HG03196 (cell line): ENCODE measurements around the gene HOXB8.

ENCODE experiments used
- ATAC-seq: cut with Tn5 transposase; IDR thresholded peaks from one replicate; pipeline ENCODE4 v1.9.1; 2021; ENCODE audit not compliant: unreplicated experiment

Gene HOXB8

DNA sequence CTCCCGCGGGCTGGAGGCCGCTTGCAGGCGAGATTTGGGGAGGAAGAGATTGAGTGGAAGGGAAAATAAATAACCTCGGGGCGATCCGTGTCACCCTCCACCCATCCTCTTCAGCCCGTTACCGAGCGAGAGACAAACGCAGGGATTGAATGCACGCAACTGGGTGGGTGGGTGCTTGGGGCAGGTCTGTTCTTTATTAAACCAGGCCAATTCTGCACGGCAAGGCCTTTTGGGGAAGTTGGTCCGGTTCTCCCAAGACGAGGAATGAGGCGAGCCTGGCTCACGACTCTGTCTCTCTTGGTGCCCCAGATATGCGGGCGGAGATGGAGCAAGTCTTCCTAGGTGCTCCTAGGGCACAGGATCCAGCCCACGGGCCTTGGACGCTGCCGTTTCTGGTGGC, 3.9 kb downstream of the HOXB8 start:
- ATAC-seq = no peak

DNA sequence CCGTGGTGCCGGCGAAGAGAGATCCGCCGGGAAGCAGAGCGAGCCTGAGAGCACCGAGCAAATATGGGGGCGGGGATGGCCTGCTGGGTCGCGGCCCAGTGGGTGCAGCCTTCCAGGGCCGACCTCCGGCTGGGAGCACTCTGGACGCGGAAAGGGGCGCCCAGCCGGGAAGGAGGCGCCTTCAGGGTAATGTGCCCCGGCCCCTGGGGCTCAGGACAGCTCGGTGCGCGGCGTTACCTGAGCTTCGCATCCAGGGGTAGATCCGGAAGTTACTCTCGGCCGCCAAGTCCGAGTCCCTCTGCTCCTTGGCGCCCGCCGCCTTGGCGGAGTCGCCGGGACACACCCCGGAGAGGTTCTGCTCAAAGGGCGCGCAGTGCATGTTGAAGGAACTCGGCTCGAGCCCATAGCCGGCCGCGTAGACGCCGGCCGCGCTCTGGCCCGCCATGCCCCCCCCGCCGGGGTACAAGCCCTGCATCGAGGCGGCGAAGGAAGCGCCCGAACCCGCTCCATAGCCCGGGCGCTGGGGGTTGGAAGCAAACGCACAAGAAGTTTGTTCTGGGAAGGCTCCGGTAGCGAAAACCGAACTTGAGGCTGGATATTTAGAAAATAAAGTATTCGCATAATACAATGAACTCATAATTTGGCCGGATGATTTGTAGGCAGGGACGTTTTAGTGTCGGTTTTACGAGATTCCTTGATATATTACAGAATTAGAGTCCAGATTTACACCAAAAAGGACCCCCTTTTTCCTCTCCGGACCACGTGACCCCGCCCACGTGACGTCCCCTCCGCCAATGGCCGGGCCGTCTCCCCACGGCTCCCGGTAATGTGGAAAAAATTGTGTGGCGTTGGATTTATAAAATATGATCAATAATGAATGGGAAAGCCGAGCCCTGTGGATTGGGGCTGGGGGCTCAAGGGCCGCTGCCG, 4.5 kb downstream of the HOXB8 start, which contains the start of gene HOXB7:
TSS of gene HOXB7 (minus strand) at position 736 of the 930 bp plus-strand sequence. CDS start at position 637, 99 bp downstream.
- ATAC-seq = no peak

DNA sequence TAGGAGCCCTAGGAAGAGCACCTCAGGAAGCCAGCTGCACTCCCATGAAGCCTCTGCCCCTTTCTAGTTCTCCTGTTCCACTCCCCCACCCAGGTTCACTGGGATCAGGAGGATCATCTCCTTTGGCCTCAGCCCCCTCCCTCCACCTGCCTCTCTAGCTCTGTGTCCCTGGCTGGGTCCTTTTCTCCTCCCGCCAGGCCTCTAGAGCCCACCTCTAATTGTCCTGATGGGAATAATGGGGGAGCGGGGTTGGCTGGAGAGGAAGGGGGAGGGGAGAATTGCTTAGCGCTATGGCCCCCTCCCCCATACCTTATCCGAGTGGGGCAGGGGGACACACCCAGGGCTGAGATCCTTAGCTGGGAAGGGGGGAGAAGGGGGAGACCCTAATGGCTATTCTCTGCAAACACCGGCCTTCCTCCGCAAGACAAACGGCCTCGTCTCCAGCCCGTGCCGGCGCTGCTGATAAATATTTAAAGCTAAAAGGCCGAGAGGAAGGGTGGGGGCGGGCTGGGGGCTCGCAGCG, 5.3 kb downstream of the HOXB8 start:
- no peak for ATAC-seq

DNA sequence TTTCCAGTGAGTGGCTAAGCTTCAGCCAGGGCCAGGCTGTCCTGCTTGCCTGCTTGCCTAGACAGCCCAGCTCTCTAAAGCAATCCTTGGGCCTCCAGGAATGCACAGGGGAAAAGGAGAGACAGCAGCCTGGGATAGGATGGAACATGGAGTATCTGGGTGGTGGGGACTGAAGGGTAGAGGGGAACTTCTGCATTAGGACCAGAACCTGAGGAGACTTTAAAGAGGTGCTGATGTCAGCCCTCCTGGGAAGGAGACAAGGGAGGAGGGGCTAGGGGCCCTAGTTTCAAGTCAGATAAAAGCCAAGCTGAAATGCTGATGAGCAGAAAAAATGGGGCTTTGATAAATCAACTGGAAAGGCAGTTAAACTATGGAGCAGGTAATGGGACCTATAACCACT, 6.1 kb downstream of the HOXB8 start:
- ATAC-seq = no peak

DNA sequence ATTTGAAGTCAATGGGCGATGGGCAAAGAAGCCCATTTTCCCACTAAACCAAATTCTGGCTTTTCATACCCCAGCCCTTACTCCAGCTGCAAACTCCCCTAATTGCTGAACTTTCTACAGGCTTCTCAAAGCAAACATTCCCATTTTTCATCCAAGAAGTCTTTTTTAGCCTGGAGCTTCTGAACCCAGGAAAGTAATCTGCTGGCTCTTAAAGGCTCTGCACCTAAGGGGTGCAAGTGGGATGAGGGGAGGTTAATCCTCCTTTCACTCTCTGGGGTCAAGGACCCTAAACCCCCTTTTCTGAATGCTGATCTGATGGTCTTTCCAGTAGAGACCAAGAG, 6.6 kb downstream of the HOXB8 start:
- no peak for ATAC-seq

DNA sequence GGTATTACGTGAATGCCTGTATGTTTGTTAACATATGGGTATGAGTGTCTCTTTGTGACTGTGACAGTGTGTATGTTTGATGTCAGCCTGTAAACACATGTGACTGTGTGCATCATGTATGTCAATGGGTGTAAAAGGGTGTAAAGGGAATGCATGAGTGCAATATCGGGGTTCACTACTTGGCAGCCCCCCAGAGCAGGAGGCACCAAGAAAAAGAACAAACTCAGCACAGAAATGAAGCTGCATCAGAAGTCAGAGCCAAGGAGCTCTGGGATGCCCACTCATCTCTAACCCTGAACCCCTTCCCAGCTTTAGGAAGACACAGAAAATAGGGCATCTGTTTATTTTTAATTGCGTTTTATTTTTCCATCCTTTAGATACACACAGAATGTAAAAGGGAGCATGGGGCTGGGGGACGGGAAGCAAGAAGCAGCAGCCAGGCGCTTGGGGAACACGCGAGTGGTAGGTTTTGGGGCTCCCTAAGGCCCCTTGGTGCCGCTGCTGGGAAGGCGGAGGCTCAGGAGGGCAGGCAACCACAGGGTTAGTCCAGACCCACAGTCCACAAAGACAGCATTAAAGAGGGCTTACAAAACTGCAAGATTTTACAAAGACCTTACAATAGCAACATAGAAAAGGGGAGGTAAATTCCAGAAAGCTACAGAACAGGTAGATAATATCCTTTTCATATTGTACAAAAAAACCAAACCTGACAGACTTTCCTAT, 8.0 kb downstream of the HOXB8 start:
- no peak for ATAC-seq

DNA sequence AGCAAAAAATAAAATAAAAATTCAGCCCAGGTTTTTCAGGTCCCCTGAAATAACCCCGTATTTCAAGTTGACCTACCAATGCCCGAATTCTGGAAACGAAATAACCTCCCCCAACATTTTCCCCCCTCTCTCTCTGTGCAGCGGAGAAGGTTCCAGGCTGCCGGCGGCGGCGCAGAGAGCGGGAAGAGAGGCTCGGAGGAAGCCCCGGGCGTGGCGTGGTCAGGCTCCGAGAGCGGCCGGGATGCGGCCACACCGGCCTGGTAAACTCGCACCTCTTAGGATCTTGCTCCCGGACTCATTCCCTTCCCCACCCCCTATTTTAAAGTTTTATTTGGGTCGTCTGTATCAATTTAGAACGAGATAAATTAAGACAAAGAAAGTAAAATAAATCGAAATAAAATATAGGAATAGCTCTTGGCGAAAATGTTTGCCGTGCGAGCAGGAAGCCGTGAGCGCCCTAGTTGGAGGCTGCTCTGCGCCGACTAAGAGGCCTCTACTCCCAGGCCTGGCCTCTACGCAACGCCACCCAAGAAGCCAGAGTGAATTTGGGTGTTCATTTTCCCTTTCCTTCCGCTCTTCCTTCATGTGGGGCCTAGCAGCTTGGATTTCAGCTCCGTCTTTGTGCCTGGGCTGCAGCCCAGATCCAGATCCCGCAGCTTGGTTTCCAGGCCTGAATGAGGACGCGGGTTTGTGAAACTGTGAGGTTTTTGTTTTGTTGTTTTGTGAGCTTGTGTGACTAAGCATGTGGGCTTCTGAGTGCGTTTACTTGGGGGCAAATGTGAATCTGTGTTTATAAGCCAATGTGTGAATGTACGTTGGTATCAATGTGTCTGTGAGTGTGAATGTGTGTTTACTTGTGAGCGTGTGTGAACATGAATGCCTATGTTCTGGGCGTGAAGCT, 8.9 kb downstream of the HOXB8 start:
- ATAC-seq = no peak

DNA sequence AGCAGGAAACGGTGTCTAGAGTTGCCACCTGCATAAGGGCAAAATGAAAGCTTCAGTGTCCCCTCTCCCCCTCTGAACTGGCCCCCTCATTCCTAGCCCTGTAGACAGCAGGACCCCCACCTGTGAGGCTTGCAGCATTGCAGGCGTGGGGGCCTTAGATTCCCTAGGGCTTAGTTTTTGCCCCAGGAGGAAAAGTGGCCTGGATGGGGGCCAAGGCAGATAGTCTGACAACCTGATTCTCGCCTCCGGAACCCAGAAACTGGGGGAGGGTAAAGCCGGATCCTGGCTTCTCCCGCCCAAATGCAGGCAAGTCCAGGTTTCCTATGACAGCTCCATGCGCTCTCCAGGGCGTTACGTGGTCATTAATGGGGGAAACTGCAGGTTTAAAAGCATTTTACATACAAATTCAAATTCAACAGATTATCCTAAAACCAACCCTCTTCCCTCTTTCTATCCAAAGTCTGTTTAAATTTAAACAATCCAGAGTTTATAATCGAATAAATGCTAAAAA, 9.6 kb downstream of the HOXB8 start:
- no peak for ATAC-seq

DNA sequence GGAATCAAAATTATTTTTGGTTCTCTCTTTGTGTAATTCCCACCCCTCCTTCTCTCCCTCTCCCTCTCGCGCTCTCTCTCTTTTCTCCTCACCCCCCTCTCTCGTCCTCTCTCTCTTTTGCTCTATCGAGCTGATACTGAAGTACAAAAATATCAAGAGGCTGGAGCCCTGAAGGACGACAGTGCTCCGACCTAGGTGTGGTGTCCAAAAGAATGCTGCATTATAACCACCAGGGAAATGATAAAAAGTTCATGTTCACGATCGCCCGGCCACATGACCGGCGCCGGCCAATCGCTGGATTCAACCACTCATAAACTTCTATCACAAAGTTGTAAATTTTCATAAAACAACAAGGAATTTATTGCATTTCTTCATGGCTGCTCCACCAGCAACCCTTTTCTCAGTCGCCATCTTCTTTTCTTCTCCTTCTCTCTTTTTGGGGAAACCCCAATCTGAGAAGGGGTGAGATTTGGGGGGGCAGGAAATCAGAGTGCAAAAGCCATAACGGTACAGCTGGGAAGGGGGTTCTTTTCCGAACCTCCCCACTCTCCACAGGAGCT, 10.2 kb downstream of the HOXB8 start, which contains the start of gene HOXB6:
TSS of gene HOXB6 (minus strand) at position 217 of the 560 bp plus-strand sequence. CDS start 6,836 bp downstream, outside the sequence.
- ATAC-seq = no peak

DNA sequence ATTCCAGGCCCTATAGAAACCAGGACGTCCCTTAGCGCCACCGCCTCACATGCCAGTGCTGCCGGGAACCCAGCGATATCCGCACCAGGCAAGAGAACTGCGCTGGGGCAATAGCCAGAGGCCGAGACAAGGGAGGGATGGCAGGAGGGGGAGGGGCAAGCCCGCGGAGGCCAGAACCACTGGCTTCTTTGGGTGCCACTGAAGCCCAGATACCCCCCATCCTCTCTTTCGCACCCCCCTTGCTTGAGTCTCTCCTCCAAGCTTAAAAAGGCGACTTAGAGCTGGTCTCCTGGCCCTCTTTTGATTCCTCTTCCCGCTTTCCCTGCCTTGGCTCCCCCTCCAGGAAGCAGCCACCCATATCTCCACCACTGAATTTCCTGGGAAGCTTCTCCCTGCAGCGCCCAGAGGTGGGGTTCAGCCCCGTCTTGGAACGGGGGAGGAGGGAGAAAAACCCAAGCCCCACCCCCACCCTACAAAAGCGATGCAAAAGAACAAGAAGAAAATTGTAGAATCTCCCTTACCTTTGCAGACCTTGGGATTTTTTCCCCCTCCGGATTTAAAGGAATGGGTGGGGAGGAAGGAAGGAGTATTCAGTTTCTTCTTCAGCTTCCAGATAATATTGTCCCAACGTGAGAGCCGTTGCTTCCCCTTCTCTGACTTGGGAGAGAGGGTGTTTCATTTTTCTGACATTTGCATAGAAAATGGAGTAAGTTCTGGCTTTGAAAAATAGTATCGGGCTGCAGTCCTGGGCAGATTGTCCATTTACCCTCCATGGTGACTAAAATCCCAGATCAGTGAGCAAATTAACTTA, 10.9 kb downstream of the HOXB8 start:
- ATAC-seq = no peak

DNA sequence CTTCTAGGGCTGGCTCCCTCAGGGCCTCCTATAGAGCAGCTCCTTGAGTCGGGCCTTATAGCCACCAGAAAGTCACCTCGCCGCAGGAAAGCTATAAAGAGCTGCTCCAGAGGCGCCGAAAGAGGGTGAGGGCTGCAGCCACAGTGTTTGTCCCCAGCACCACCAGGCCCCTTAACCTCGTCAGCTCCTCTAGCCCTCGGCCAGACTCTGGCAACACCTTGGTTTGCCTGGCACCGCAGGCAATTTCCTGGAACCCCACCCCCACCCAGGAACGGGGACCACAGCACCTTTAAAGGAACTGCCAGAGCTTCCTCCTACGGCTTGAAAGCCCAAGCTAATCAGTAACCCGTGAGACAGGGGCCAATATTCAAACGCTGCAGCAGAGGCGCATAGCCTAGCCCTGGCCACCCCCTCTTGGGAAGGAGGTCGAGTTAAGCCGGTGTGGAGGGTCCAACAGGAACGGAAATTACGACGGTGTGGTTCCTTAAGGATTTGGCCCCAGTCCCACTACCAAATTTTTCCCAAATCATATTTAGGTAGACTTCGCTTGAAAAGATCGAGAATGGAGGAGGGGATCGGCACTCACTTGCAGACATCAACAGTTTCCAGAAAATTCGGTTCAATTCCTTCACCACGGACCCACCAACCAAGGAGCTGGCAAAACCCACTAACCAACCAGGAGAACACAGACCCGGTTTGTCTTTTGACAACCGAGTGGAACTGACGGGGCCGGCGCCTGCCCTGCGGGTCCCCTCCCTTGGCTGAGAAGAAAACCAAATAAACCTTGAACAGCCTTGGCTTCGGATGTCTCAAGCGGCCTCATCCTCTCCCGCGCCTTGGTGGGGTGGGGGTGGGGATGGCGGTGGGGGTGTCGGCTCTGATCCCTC, 13.3 kb downstream of the HOXB8 start:
- ATAC-seq = no peak

DNA sequence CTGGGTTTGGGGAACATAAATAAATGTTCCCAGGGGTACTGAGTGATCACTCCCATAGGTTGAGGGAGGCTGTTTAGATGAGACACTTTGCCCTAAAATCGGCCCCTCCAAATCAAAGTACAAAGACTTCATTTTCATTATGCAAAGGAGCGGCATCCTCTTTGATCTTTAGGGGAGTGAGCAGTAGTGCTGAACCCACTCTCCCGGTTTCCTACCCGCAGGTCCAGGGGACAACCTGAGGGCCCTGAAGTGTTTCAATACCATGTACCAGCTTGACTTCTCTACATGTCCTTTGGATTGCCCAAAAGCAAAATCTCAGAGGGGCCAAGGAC, 13.9 kb downstream of the HOXB8 start:
- ATAC-seq = no peak

DNA sequence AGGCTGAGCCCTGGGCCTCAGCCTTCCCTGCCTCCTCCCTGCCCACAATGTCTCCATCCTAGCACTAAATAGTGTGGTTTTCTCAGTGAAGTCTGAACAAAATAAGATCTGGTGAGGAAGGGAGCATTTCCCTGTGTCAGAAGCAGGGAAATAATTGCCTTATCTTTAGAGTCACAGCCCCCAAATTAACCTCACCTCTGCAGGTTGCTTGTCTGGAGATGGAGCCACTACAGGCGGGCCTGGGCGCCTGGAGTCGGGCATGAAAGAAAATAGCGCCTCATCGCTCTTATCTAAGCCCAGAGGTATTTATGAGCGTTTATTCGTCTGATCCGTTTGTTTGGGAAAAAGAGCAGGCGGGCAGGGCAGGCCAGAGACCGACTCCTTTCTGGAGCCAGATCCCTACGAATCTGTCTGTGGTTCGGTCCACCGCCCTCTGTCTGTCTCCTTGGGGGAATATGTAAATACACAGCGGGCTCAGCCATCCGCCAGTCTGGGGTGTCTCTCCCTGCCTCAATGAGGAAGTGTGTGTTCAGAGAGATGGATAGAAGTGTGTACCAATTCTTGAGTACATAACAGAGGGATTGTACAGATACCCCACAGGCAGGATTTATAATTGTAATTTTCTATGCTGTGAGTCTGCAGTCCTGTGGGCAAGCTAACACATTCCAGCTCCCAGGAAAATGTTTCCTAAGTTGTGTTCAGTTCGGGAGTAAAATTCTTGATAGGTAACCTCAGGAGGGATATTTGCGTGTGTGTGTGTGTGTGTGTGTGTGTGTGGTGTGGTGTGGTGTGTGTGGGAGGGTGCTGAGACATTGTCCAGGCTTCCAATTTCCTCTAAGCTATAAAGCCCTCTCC, 14.6 kb downstream of the HOXB8 start:
- no peak for ATAC-seq

DNA sequence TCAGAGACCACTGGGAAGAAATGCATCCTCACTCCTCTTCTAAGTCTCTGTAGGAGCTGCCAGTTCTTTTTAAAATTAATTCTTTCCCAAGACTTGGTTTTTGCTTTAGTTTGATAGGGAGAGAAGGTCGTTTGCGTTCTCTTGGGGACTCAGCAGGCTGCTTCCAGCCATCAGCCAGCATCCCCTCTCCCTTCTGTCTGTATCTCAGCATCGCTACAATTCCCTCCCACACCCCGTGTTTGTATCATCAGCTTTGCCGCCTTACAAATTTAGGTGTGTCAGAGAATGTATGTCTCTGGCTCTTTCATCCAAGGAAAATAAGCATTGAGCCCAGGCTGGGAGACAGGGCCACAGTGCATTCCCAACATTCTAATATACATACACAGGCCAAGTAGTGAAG, 15.7 kb downstream of the HOXB8 start:
- ATAC-seq = no peak

DNA sequence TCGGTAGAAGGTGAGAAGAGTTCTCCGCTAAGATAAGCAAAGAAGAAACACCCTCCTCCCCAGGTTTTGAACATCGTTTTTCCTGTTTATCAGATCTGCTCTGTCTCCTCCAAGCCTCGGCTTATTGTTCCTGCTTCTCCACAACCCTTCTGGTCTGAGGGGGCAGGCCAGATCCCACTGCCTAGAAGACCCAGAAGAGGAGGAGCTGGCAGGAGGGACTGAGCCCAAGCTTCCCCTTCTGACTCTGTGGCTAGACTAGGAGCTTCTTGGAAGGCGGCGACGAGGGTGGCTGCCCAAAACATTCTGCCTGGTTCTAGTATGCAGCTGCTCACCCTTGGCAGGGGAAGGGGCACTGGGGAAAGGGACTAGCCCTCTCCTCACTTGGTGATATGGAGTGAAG, 16.4 kb downstream of the HOXB8 start:
- ATAC-seq = no peak

DNA sequence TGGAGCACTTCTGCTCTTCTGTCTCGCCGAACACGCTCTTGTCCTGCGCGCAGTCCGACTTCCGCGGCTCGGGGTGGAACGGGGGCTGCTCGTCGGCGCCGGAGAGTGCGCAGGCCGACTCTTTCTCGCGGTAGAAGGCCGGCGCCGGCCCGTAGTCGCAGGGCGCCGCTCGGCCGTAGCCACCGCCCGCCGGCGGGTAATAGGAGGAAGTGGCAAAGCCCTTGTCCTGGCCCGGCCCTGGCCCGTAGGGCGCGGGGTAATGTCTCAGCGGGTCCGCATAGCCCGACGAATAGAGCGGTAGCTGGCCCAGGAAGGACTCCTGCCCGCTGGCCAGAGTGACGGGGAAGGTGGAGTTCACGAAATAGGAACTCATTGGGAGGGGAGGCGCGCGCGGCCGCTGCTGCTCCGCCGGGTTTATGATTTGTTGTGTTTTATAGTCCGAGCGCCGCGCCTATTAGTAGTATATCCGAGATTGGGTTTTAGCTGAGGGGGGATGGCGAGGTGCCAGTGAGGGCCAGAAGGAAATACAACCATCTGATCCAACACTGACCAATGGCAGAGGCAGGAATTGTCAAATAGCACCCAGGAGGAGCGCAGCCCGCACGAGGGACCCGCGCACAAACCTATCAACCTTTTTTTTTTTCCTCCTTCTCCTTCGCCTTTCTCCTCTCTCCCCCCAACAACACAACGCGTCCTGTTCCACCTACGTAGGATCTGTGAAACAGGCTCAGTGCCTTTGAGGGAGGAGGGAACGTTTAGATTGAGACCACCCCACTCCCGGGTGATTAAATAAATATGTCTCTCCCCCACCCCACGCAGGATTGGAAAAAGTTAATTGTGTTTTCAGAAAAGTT, 17.1 kb downstream of the HOXB8 start:
- ATAC-seq = no peak

DNA sequence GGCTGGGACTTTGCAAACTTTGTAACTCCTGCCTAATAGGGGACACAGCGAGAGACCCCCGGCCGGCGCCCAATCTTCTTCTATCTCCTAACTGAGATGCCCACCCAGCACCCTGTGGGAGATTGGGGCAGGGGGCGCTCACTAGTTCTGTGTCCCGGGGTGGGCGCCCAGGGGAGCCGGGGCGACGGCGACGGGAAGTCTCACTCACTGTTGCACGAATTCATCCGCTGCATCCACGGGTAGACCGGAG, 17.6 kb downstream of the HOXB8 start:
- ATAC-seq = no peak
